Measurements from ENCODE around the gene RASGEF1B. TPM values are rescaled to one million over a fixed set of nuclear protein-coding genes. Genes with fewer than 3 reads are reported as not detected.

Gene RASGEF1B
- total RNA-seq, 2 experiments from 2014 or later: 69.4 to 73.1 TPM

DNA sequence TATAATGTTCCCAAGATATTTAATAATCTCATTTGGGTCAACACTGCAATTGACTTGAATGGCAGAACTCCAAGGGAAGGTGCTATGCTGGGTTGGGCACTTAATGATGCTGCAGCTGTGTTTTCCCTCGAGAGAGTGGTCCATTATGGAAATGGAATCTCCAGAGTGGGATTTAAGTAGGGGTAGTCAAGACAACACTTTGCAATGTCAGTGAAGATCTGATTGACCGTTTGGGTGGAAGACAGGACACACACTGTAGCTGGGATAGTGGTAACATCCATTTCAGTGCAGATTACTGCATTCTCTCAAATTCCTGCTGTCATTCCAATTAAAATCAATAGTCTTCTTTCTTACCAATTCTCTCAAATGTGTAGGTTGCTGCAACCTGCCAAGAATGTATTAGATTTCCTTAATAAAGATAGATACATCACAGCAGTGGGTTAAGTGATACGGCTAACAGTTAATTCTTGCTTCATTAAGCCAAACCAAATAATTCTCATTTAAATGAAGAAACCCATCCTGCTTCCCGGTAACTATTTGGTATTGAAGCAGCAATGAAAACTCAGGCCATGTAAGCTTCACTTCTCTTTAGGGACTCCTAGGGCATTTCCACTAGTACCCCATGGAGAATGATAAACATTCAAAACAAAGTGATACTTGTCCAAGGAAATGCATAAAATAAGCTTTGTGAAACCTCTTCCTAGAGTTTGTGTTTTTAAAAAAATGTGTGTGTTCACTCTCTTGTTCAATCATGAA, 40.5 kb upstream of the RASGEF1B start:
- TF ChIP-seq, protein P1, sequence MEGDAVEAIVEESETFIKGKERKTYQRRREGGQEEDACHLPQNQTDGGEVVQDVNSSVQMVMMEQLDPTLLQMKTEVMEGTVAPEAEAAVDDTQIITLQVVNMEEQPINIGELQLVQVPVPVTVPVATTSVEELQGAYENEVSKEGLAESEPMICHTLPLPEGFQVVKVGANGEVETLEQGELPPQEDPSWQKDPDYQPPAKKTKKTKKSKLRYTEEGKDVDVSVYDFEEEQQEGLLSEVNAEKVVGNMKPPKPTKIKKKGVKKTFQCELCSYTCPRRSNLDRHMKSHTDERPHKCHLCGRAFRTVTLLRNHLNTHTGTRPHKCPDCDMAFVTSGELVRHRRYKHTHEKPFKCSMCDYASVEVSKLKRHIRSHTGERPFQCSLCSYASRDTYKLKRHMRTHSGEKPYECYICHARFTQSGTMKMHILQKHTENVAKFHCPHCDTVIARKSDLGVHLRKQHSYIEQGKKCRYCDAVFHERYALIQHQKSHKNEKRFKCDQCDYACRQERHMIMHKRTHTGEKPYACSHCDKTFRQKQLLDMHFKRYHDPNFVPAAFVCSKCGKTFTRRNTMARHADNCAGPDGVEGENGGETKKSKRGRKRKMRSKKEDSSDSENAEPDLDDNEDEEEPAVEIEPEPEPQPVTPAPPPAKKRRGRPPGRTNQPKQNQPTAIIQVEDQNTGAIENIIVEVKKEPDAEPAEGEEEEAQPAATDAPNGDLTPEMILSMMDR (IDR thresholded peaks at IDR 0.05): no peak
- H3K27ac ChIP-seq (ENCODE audit: low read depth in 1 of 2, low read length in 2 of 2): no peak overlapping the region
- no peak overlapping the region for H3K4me3 ChIP-seq (ENCODE audit: low read length)
- Mint-ChIP-seq H3K4me1 (ENCODE audit: low read depth) (peaks cover 5% of the 10 kb centered on the region), H3K36me3 (ENCODE audit: low read depth) (no peaks in the 10 kb centered on the region), H3K27me3 (no peaks in the 10 kb centered on the region), H3K27ac (no peak overlapping the region), H3K4me3 (no peak overlapping the region), H3K9me3 (no peaks in the 10 kb centered on the region)
- no peaks in the 10 kb centered on the region for H3K9me3 ChIP-seq (ENCODE audit: control insufficient read depth in 1 of 2, insufficient read depth in 1 of 2, low read length in 2 of 2)
- POLR2A ChIA-PET: no interaction called here
- CTCF ChIA-PET: no interaction called here
- ATAC-seq (ENCODE audit: poor library complexity) (no peak), DNase-seq (no peak)
- H3K27me3 ChIP-seq (ENCODE audit: control insufficient read depth in 1 of 2, insufficient read depth in 2 of 2, low read length in 2 of 2): no peaks in the 10 kb centered on the region
- intact Hi-C loops (cut with DNase I, micrococcal nuclease): no loop called here
- peaks cover 8% of the 10 kb centered on the region for H3K4me1 ChIP-seq (ENCODE audit: insufficient read depth, low read length)
- H3K36me3 ChIP-seq (ENCODE audit: insufficient read depth, low read length): no peaks in the 10 kb centered on the region

DNA sequence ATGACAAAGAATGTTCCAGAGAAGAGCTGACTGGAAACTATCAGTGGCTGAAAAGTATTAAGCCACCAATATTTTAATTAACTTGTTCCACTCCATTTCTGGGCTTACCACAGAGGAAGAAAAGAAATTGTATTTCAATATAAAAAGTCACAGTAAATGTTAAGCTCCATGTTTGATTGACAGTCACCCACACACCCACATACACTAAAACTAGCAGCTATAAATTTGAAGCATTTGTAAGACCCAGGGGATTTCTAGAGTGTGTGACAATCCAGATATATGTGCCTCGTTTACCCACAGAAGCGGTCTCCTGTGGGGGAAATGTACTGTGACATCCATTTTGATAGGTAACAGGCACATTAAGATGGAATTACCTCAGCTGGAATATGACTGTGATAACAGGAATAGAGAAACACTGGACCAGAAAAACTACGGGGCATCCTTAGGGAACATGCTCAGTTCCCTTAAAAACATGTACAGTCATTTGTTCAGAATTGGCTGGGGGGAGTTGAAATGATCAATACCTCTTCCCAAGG, 39.0 kb upstream of the RASGEF1B start:
- intact Hi-C loops (cut with DNase I, micrococcal nuclease): no loop called here
- ATAC-seq (ENCODE audit: poor library complexity) (no peak), DNase-seq (no peak)
- peaks cover 17% of the 10 kb centered on the region for H3K4me1 Mint-ChIP-seq (ENCODE audit: low read depth)
- Histone ChIP-seq H3K4me1 (ENCODE audit: insufficient read depth, low read length) (peaks cover 18% of the 10 kb centered on the region), H3K4me3 (ENCODE audit: low read length) (no peak overlapping the region), H3K27ac (ENCODE audit: low read depth in 1 of 2, low read length in 2 of 2) (no peak overlapping the region), H3K9me3 (ENCODE audit: control insufficient read depth in 1 of 2, insufficient read depth in 1 of 2, low read length in 2 of 2) (no peaks in the 10 kb centered on the region), H3K27me3 (ENCODE audit: control insufficient read depth in 1 of 2, insufficient read depth in 2 of 2, low read length in 2 of 2) (no peaks in the 10 kb centered on the region), H3K36me3 (ENCODE audit: insufficient read depth, low read length) (no peaks in the 10 kb centered on the region)
- H3K27ac Mint-ChIP-seq: no peak overlapping the region
- TF ChIP-seq, protein P1 (IDR thresholded peaks at IDR 0.05): no peak
- no peak overlapping the region for H3K4me3 Mint-ChIP-seq
- CTCF ChIA-PET: interaction anchor here (0.8 to 0.9 kb wide), 2 partner anchors 22 to 919 kb away, joined by 3 read pairs; partner anchors contain the start of gene HNRNPDL
- no peaks in the 10 kb centered on the region for H3K9me3 Mint-ChIP-seq
- no peaks in the 10 kb centered on the region for H3K36me3 Mint-ChIP-seq (ENCODE audit: low read depth)
- no peaks in the 10 kb centered on the region for H3K27me3 Mint-ChIP-seq
- POLR2A ChIA-PET: interaction anchor here (0.9 to 3.4 kb wide), 2 partner anchors 20 to 38 kb away, joined by 4 to 10 read pairs; partner anchors contain the start of gene RASGEF1B

DNA sequence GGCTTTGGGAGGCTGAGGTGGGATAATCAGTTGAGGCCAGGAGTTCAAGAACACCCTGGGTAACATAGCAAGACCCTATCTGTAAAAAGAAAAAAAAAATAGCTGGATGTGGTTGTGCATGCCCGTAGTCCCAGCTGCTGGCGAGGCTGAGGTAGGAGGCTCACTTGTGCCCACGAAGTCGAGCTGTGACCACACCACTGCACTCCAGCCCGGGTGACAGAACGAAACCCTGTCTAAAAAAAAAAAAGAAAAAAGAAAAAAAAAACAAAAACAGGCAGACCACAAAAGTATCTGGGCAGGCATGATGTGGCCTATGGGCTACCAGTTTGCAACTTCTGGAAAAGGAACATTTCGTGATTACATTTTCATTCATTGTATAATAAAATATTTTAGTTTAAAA, 38.1 kb upstream of the RASGEF1B start:
- H3K9me3 ChIP-seq (ENCODE audit: control insufficient read depth in 1 of 2, insufficient read depth in 1 of 2, low read length in 2 of 2): no peaks in the 10 kb centered on the region
- ChIA-PET CTCF (interaction anchor here (0.6 kb wide), 1 partner anchor 9 kb away, joined by 3 read pairs; no protein-coding TSS in a partner anchor), POLR2A (interaction anchor here (3.4 kb wide), 1 partner anchor 38 kb away, joined by 10 read pairs; the partner anchor contains the start of gene RASGEF1B)
- intact Hi-C loops (cut with DNase I, micrococcal nuclease): no loop called here
- no peaks in the 10 kb centered on the region for H3K27me3 ChIP-seq (ENCODE audit: control insufficient read depth in 1 of 2, insufficient read depth in 2 of 2, low read length in 2 of 2)
- no peaks in the 10 kb centered on the region for H3K36me3 ChIP-seq (ENCODE audit: insufficient read depth, low read length)
- H3K4me1 ChIP-seq (ENCODE audit: insufficient read depth, low read length): peaks cover 27% of the 10 kb centered on the region
- TF ChIP-seq, protein P1 (IDR thresholded peaks at IDR 0.05): no peak
- DNase-seq: peak in 1 of 14 experiments; percentile 32
- H3K4me3 ChIP-seq (ENCODE audit: low read length): no peak overlapping the region
- Mint-ChIP-seq H3K27ac (no peak overlapping the region), H3K4me3 (no peak overlapping the region), H3K27me3 (no peaks in the 10 kb centered on the region), H3K36me3 (ENCODE audit: low read depth) (no peaks in the 10 kb centered on the region), H3K9me3 (no peaks in the 10 kb centered on the region), H3K4me1 (ENCODE audit: low read depth) (peaks cover 26% of the 10 kb centered on the region)
- ATAC-seq (ENCODE audit: poor library complexity): no peak
- no peak overlapping the region for H3K27ac ChIP-seq (ENCODE audit: low read depth in 1 of 2, low read length in 2 of 2)
